HG02798 (cell line): ENCODE results near the gene GSTM5.
"Not testable (repeated sequence)": the region's sequence is repeated elsewhere in the genome, so short reads cannot be mapped to it uniquely, and the experiment has no call there.

Source experiments
- ATAC-seq: cut with Tn5 transposase; IDR thresholded peaks from one replicate; pipeline ENCODE4 v1.9.1; 2021; ENCODE audit warnings: mild to moderate bottlenecking; ENCODE audit not compliant: unreplicated experiment, poor library complexity

Gene GSTM5

DNA sequence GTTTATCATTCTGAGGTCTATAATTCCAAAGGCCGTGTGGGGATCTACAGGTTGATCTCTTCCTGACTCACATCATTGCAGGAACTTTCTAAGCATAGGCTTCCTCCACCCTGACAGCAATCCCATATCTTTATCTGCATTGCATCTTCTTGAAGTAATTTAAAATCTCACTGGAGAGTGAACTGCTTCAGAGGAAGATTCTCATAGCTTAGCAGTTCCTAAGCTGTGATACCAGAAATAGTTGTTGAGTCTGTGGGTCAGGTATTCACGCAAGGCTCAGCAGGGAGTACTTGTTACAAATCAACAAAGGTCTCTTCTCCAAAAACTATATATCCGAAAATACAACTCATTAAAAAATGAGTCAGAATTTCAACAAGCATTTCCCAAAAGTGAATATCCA, 16.9 kb upstream of the GSTM5 start:
- not testable (repeated sequence) for ATAC-seq

DNA sequence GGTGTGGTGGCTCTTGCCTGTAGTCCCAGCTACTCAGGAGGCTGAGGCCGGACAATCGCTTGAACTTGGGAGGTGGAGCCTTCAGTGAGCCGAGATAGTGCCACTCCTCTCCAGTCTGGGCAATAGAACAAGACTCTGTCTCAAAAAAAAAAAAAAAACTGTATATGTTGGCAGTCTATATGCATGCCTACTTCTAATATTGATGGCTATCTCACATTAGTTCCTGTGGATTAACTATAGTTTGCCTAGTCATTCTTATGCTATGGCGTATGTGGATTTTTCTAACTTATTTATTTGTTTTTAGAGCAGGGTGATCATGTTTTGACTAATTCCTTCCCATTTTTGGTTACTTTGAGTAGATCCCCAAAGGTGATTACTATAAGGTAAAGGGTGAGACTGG, 15.0 kb upstream of the GSTM5 start:
- no peak for ATAC-seq

DNA sequence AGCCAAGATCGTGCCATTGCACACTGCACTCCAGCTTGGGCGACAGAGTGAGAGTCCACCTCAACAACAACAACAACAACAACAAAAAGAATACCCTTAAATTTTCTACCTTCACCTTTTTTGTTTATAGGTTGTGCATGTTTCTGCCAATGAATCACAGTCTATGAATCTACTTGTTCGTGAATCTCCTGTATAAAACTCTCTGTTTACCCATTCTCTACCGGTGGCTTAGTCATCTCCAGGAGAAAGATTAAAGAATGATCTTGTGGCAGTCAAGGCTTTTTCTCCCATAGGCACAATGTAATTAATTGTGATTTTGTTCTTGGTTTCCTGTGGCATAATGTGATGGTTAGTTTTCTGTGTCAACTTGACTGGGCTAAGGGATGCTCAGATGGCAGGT, 14.2 kb upstream of the GSTM5 start:
- not testable (repeated sequence) for ATAC-seq

DNA sequence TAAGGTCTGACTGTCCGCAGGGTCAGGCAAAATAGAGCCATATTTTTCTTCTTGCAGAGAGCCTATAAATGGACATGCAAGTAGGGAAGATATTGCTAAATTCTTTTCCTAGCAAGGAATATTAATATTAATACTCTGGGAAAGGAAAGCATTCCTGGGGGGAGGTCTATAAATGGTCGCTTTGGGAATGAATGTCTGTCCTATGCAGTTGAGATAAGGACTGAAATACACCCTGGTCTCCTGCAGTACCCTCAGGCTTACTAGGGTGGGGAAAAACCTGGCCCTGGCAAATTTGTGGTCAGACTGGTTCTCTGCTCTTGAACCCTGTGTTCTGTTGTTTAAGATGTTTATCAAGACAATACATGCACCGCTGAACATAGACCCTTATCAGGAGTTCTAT, 9.1 kb upstream of the GSTM5 start:
- ATAC-seq: not testable (repeated sequence)

DNA sequence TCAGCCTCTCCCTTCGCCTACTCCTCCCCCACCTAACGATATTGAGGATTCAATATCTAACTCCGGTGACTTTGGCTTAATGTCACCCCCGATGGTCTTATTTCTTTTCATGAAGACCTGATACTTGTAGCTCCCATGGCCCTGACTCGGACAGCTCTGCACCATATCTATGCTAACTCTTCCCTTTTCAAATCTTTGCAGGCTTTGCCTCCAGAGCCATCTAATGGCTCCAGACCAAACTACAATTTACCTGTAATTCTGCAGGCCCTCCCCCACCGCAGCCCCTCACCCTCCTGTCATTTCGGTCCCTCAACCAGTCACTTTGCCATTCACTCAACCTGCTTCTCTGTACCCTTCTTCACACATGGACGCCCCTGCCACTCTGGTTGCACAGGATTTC, 7.9 kb upstream of the GSTM5 start:
- ATAC-seq: no peak

DNA sequence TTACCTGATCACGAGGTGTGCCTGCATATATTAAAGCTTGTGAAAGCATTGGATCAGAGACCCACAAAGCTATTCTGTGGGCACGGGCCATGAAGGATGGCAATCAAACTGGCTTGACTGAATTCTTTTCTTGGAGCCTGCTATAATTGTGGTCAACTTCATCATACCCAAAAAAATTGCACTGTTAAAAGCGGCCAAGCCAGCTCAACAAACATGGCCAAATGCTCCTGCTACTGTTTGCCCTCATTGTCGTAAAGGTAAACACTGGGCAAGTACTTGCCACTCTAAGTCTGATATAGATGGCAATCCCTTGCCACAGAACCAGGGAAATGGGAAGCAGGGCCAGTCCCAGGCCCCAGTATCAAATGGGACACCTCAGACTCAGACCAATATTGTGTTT, 6.6 kb upstream of the GSTM5 start:
- no peak for ATAC-seq

DNA sequence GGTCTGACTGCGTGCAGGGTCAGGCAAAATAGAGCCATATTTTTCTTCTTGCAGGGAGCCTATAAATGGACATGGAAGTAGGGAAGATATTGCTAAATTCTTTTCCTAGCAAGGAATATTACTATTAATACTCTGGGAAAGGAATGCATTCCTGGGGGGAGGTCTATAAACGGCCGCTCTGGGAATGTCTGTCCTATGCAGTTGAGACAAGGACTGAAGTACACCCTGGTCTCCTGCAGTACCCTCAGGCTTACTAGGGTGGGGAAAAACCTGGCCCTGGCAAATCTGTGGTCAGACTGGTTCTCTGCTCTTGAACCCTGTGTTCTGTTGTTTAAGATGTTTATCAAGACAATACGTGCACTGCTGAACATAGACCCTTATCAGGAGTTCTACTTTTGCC, 3.1 kb upstream of the GSTM5 start:
- not testable (repeated sequence) for ATAC-seq

DNA sequence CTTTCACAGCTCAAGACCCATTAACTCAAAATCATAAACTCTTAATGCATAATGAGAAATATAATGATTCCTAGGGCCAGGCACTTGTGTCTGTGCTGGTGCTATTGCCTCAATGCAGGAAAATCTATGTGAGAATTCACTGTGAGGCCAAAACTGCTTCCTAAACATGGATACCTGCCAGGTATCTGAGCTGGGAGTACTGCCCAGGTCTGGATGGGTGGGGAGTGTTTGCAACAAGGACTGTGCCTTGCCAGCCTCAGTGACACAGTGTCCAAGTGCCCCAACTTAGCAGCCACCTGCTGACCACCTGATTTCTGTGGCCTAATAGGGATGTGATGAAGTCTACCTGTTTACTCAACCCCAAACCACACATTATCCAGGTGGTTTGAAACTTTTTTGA, 2.2 kb upstream of the GSTM5 start:
- not testable (repeated sequence) for ATAC-seq

DNA sequence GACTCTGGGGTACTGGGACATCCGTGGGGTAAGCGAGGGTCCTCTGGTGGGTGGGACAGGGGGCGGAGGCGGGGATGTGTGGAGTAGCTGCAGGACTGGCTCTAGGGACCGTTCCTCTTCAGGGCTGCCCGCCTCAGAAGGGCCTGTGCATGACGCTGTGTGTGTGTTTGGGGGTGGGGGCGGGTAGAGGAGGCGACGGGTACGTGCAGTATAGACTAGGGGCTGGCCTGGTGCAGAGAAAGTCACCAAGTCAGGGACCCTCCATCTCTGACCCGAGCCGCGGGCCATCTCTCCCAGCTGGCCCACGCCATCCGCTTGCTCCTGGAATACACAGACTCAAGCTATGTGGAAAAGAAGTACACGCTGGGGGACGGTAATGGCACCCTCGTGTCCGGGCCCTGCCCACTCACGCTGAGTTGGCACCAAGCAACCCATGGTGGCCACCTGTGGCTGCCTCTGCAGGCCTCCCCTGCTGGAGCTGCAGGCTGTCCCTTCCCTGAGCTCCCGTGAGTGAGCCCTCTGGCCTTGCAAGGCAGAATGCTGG, 342 bp downstream of the GSTM5 start:
- ATAC-seq: no peak

DNA sequence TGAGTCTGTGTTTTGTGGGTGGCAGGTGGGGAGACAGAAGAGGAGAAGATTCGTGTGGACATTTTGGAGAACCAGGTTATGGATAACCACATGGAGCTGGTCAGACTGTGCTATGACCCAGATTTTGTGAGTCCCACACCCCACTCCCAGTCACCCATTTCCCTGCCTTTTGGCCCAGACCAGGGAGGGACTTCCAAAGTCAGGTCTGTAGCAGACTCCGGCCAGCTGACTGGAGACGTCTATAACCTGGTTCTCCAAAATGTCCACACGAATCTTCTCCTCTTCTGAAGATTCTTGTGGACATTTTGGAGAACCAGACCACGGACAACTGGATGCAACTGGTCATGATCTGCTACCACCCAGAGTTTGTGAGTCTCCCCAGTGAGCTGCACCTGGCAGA, 1.6 kb downstream of the GSTM5 start:
- no peak for ATAC-seq

DNA sequence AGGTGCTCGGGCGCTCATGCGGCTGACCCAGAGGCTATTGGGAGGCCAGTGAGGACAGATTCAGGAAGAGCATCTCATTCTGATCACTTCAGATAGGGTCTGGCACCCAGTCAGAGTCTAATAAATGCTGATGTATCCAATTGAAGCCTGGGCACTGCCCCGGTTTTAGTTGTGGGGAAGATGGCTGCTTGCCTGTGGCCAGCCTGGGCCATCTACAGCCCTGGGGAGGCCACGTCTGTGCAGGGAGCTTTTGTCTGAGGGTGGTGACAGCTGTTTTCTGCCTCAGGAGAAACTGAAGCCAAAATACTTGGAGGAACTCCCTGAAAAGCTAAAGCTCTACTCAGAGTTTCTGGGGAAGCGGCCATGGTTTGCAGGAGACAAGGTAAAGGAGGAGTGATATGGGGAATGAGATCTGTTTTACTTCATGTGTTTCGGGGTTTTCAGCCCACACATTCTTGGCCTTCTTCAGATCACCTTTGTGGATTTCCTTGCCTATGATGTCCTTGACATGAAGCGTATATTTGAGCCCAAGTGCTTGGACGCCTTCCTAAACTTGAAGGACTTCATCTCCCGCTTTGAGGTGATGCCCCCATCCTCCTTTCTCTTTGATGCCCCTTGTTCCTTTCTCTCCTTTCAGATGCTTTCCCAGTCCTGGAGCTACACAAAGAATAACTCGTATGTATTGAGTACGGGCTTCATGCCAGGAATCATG, 2.8 kb downstream of the GSTM5 start:
- ATAC-seq: no peak

DNA sequence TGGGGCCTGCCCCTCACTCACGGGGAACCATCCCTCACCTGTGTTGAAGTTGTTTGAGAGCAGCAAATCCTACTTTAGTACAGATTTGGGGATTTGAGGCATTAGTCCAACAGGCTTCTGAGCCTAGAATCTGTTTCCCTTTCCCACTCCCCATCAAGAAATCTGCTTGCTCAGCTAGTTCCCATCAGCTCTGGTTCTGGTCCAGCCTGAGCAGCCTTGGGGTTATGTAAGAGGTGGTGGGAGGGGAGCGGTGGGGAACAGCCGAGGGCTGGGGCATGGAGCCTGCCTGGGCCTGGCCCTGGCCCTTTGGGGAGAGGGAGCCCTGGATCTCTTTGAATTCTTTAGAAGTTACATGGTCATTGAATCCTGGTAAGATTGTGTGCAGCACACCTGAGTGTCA, 4.1 kb downstream of the GSTM5 start:
- ATAC-seq: no peak

DNA sequence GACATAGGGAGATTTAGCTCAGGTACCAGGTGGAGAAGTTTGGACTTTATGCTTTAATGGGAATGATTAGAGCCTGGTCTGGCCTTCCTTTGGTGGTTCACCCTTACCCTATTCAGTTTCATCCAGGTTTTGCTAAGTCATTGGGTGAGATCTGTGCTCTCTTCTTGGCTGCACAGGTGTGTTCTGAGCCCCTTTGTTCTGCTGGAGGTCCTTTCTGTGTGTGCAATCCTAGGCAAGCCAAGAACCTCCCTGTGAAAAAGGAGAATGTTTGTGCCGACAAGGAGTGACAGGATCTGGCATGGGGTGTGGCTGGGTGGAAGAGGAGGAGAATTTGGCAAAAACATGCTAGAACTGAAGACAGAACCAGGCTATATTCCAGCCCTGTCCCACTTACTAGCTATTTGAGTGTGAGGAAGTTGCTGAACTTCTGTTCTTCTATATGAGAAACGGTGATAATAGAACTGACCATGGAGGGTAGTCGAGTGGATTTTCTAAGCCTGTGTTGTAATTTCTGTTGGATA, 4.6 kb downstream of the GSTM5 start:
- no peak for ATAC-seq

DNA sequence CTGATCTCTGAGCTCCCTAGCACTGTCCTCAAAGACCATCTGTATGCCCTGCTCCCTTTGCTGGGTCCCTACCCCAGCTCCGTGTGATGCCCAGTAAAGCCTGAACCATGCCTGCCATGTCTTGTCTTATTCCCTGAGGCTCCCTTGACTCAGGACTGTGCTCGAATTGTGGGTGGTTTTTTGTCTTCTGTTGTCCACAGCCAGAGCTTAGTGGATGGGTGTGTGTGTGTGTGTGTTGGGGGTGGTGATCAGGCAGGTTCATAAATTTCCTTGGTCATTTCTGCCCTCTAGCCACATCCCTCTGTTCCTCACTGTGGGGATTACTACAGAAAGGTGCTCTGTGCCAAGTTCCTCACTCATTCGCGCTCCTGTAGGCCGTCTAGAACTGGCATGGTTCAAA, 5.7 kb downstream of the GSTM5 start:
- ATAC-seq: no peak

DNA sequence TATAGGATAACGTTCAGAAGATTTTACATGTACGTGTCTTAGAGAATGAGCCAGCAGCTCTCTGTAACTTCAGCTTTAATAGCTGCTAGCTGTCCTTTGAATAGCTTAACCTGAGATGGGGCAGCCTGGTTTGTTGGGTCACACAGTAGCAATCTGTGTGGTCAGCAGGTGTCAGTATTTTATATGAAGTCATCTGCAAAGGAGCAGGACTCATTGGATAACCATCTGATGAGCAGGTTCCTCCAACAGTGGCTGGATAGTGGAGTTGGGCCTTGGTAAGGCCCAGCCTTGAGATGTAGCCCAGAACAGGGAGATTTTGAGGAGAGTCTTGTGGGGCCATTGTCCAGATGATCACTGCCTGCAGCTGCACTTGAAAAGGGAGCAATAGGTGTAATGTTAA, 6.4 kb downstream of the GSTM5 start:
- no peak for ATAC-seq

DNA sequence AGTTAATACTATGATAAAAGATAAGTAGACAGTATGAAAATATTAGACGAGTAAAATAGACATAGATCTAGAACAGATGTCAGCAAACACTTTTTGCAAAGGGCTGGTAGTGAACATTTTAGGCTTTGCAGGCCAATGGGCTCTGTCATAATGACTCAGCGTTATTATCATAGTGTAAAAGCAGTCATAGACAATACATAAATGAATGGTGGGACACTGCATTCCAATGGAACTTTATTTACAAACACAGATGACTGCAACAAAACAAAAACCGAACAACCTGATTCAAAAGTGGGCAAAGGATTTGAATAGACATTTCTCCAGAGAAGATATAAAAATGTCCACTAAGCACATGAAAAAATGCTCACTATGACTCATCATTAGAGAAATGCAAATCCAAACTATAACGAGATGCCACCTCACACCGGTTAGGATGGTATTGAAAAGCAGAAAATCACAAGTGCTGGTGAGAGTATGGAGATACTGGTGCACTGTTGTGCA, 7.3 kb downstream of the GSTM5 start:
- no peak for ATAC-seq

DNA sequence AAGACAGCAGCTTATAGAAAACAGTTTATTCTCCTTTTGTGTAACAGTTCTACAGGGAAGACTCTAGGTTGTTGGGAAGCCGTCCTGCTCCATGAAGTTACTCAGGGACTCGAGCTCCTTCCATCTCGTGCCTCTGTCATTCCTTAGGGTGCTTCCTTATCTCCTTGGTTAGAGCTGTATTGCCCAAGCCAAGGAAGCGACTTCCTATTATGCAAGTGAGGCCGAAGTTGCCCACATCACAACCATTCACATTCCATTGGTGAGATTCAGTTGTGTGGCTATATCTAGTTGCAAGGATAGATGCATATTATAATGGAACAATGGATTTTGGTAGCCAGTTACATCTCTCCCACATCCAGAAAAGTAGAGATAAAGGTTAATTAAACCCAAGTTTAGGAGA, 9.0 kb downstream of the GSTM5 start:
- ATAC-seq: no peak

DNA sequence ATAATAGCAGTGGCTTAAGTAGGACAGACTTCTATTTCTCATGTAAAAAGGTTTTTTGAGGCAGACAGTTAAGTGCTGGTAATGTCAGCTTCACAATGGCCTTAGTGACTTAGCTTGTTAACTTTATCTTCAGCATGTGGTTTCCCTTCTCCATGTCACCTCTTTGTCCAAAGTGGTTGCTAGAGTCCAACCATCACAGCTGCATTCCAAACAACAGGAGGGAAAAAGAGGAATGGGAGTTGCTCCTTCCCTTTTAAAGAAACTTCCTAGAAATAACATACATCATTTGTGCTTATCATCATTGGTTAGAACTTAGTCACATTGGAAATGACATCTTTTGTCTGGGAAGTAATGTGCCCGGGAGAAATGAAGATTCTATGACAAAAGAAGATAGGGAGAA, 9.9 kb downstream of the GSTM5 start:
- no peak for ATAC-seq

DNA sequence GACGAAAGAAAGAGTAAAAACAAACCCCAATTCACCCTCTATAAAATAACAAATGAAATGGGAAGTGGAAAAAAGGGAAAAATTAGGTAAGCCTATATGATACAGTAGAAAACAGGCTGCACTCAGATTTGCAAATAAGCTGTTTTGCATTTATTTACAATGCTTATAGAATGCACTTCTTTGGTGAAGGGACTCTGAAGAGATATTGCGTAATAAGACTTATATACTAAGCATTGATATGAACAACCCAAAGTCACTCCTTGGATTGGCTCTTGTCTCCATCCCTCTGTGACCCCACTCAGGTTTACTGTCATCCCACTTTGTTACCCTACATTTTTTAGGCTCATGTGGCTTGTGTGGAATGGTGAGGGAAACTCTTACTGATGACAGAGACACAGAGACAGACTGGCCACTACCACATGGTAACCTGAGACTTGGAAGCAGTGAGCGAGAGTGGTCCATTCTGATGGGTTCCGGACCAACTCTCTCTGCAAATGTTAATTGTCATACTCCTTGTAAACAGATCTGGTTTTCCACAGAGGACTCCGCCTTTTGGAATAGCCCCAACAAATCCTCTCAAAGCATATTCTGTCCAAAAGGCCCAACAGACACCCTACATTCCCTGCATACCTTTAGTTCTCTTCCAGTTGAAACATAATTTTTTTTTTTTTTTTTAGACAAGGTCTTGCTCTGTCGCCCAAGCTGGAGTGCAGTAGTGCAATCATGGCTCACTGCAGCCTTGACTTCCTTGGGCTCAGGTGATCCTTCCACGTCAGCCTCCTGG, 11.0 kb downstream of the GSTM5 start:
- ATAC-seq: no peak

DNA sequence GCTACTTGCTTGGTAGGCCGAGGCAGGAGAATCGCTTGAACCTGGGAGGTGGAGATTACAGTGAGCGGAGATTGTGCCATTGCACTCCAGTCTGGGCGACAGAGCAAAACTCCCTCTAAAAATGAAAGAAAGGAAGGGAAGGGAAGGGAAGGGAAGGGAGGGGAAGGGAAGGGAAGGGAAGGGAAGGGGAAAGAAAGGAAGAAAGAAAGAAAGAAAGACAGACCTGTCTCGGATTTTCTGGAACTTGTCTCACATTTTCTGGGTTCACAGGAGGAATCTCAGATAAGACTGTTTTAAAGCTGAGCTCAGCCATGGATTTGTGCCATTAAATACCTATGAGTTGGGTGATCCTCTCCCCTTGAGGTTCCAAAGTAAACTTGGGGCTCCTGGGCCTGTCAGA, 12.9 kb downstream of the GSTM5 start:
- ATAC-seq: no peak

DNA sequence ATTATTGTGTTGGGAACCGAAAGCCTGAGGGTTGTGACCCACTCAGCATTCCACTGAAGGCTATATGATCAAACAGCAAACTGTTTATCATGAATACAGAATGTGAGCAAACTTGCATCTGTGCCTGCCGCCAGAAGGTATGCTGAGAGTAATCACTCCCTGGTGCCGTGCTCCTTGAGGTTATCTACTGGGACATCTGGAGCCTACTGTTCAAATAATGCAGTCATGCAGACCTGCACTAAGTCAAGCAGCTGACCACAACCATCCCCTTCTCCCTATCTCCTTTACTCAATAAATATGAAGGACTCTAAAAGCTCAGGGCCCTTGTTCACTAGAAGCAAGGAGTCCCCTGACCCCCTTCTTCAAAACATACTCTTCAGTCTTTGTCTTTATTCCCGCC, 13.5 kb downstream of the GSTM5 start:
- no peak for ATAC-seq
